Stimulated activated effector memory CD8-positive, alpha-beta T cell treated with anti-CD3 and anti-CD28 coated beads, Interleukin-12 subunit alpha, Interleukin-12 subunit beta, amount 100 ng/mL, for 72 hours (primary cell): Measurements from ENCODE around the gene SAXO2.
A peak's percentile ranks its signal among the peaks of the same experiment; 100 is the strongest.
"Not testable (repeated sequence)": the region's sequence is repeated elsewhere in the genome, so short reads cannot be mapped to it uniquely, and the experiment has no call there.

Experiments used
- ATAC-seq: fragments of 150-1000 bp; cut with Tn5 transposase; 2 replicates; pipeline ENCODE4 v1.10.0; 2021
- DNase-seq, 2 donors: peaks; one replicate each; pipeline ENCODE4 v3.0.0; 2021 to 2022; ENCODE audit warnings: low spot score in 2 of 2
- H3K27ac Mint-ChIP-seq: one replicate; pipeline ENCODE4 v1.8.0; 2022; ENCODE audit warnings: mild to moderate bottlenecking, mixed read lengths
- H3K36me3 Mint-ChIP-seq: one replicate; pipeline ENCODE4 v1.8.0; 2022; ENCODE audit warnings: mild to moderate bottlenecking, mixed read lengths
- H3K4me1 Mint-ChIP-seq: one replicate; pipeline ENCODE4 v1.8.0; 2022; ENCODE audit warnings: mixed read lengths
- H3K4me3 Mint-ChIP-seq: one replicate; pipeline ENCODE4 v1.8.0; 2022; ENCODE audit warnings: mild to moderate bottlenecking, mixed read lengths
- H3K9me3 Mint-ChIP-seq: one replicate; pipeline ENCODE4 v1.8.0; 2022; ENCODE audit warnings: mixed read lengths

Gene SAXO2

GRCh38 chr15:82315519-82316246, 53.1 kb downstream of the SAXO2 start:
- H3K27ac Mint-ChIP-seq, result peak overlapping the region; percentile 71
- DNase-seq (no peak), ATAC-seq (no peak)
- H3K4me3 Mint-ChIP-seq, result no peak overlapping the region
- H3K9me3 Mint-ChIP-seq, result peaks cover 6% of the 10 kb centered on the region
- no peaks in the 10 kb centered on the region for H3K4me1 Mint-ChIP-seq
- H3K36me3 Mint-ChIP-seq, result no peaks in the 10 kb centered on the region

DNA sequence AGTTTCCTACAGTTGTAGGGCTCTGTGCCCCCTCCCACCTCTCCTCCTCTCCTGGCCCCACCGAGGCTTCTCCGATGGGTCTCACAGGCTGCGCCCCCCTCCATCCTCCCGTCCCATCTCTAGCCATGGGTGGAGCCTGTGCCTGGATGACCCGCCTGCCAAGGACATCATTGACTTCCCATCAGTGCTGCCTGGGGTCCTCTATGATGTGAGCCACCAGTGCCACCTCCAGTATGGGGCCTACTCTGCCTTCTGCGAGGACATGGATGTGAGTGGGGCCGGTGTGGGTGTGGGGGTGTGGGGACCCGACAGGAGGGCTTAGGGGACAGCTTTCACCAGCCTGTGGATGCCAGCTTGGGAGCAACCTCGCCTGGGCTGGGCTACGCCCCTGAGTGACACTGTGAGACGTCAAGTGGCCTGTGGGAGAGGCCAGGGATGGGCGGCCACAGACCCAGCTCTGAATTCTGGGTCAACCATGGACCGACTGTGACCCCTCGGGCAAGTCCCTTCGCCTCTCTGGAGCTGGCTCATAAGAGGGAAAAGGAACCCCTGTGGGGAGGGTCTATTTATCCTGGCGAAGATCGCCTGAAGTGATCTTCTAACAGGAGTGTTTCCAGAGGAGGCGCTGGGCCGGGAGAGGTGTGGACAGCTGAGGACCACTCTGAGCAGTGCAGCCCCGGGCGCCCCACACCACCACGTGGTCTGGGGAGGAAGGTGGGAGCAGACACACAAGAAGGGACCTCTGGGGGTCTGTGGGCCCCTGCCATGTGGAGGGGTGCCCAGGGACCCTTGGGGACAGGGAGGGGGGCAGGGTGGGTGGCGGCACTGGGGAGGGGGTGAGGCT, 53.9 kb downstream of the SAXO2 start:
- H3K27ac Mint-ChIP-seq, H3K4me3 Mint-ChIP-seq, H3K36me3 Mint-ChIP-seq, ATAC-seq, DNase-seq, H3K4me1 Mint-ChIP-seq, H3K9me3 Mint-ChIP-seq: not testable (repeated sequence)

GRCh38 chr15:82317091-82317489, 54.5 kb downstream of the SAXO2 start:
- ATAC-seq (no peak), DNase-seq (no peak)
- H3K27ac Mint-ChIP-seq, result no peak overlapping the region
- no peaks in the 10 kb centered on the region for H3K9me3 Mint-ChIP-seq
- H3K36me3 Mint-ChIP-seq, result no peaks in the 10 kb centered on the region
- H3K4me3 Mint-ChIP-seq, result no peak overlapping the region
- H3K4me1 Mint-ChIP-seq, result no peaks in the 10 kb centered on the region

GRCh38 chr15:82317516-82317915, 54.9 kb downstream of the SAXO2 start:
- not testable (repeated sequence) for H3K9me3 Mint-ChIP-seq, H3K4me3 Mint-ChIP-seq, H3K36me3 Mint-ChIP-seq, H3K27ac Mint-ChIP-seq, DNase-seq, H3K4me1 Mint-ChIP-seq, ATAC-seq

- not testable (repeated sequence) for H3K4me1 Mint-ChIP-seq, H3K36me3 Mint-ChIP-seq
Observed at GRCh38 chr15:82318281-82318680, 55.7 kb downstream of the SAXO2 start.

GRCh38 chr15:82319522-82320278, 57.1 kb downstream of the SAXO2 start:
- not testable (repeated sequence) for H3K4me3 Mint-ChIP-seq, H3K4me1 Mint-ChIP-seq, ATAC-seq, H3K9me3 Mint-ChIP-seq, H3K27ac Mint-ChIP-seq, DNase-seq, H3K36me3 Mint-ChIP-seq

More at GRCh38 chr15:82318281-82318680, 55.7 kb downstream of the SAXO2 start:
- ATAC-seq, DNase-seq, H3K9me3 Mint-ChIP-seq, H3K4me3 Mint-ChIP-seq, H3K27ac Mint-ChIP-seq: not testable (repeated sequence)

GRCh38 chr15:82320861-82321260, 58.2 kb downstream of the SAXO2 start:
- not testable (repeated sequence) for DNase-seq, H3K36me3 Mint-ChIP-seq, H3K4me1 Mint-ChIP-seq, H3K27ac Mint-ChIP-seq, ATAC-seq, H3K4me3 Mint-ChIP-seq, H3K9me3 Mint-ChIP-seq

- not testable (repeated sequence) for H3K36me3 Mint-ChIP-seq, H3K4me3 Mint-ChIP-seq, H3K9me3 Mint-ChIP-seq, H3K4me1 Mint-ChIP-seq, DNase-seq, ATAC-seq, H3K27ac Mint-ChIP-seq
Observed at GRCh38 chr15:82322488-82322887, 59.9 kb downstream of the SAXO2 start.

- H3K36me3 Mint-ChIP-seq, DNase-seq, H3K27ac Mint-ChIP-seq, H3K4me1 Mint-ChIP-seq, H3K9me3 Mint-ChIP-seq, H3K4me3 Mint-ChIP-seq, ATAC-seq: not testable (repeated sequence)
Observed at GRCh38 chr15:82324831-82325230, 62.2 kb downstream of the SAXO2 start.

DNA sequence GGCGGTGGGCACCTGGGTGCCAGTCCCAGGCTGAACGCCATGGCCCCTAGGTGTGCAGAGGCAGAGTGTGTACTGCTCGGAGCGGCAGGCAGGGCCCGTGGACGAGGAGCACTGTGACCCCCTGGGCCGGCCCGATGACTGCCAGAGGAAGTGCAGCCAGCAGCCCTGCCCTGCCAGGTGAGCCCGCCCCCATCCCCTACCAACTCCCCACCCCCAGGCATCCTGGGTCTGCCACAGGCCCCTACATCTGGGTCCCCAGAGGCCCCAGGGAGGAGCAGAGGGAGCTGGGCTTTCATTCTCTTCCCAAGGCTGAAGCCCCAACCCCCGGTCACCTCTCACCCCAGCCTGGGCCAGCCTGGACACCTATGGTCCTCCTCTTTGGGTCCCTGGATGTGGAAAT, 63.0 kb downstream of the SAXO2 start:
- not testable (repeated sequence) for H3K27ac Mint-ChIP-seq, H3K36me3 Mint-ChIP-seq, H3K4me1 Mint-ChIP-seq, H3K9me3 Mint-ChIP-seq, DNase-seq, ATAC-seq, H3K4me3 Mint-ChIP-seq

- not testable (repeated sequence) for ATAC-seq, H3K4me3 Mint-ChIP-seq, H3K36me3 Mint-ChIP-seq, H3K27ac Mint-ChIP-seq, H3K9me3 Mint-ChIP-seq, H3K4me1 Mint-ChIP-seq
- DNase-seq, result peak in 1 of 2 donors; percentile 40
Observed at GRCh38 chr15:82326896-82327295, 64.3 kb downstream of the SAXO2 start.

DNA sequence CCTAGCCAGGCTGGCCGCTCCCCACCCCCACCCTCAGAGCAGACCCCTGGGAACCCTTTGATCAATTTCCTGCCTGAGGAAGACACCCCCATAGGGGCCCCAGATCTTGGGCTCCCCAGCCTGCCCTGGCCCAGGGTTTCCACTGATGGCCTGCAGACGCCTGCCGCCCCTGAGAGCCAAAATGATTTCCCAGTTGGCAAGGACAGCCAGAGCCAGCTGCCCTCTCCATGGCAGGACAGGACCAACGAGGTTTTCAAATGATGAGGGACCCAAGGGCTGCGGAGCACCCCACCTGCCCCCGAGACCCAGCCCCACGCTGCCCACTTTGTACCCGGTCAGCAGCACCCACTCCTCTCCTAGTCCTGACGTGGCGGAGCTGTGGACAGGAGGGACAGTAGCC, 64.8 kb downstream of the SAXO2 start:
- not testable (repeated sequence) for H3K4me3 Mint-ChIP-seq, ATAC-seq, H3K27ac Mint-ChIP-seq, H3K4me1 Mint-ChIP-seq, H3K36me3 Mint-ChIP-seq, H3K9me3 Mint-ChIP-seq
- peak in 1 of 2 donors; percentile 18 for DNase-seq

DNA sequence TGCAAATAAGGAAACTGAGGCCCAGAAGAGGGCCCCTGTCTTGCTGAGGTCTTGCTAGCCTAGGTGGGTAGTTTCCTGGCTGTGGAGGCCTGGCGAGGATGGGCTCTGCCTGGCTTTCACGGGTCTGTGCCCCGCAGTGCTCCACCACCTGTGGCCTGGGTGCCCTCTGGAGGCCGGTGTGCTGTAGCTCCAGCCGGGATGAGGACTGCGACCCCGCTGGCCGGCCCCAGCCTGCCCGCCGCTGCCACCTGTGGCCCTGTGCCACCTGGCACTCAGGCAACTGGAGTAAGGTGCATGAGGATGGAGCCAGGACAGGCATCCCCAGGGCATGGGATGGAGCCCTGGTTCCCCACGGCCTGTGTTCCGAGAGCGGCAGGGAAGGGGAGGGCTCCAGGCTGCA, 66.4 kb downstream of the SAXO2 start:
- H3K4me1 Mint-ChIP-seq, DNase-seq, H3K36me3 Mint-ChIP-seq, ATAC-seq, H3K9me3 Mint-ChIP-seq, H3K27ac Mint-ChIP-seq, H3K4me3 Mint-ChIP-seq: not testable (repeated sequence)

GRCh38 chr15:82330921-82331320, 68.3 kb downstream of the SAXO2 start:
- H3K9me3 Mint-ChIP-seq, H3K36me3 Mint-ChIP-seq, H3K4me3 Mint-ChIP-seq, H3K4me1 Mint-ChIP-seq, H3K27ac Mint-ChIP-seq, ATAC-seq: not testable (repeated sequence)
- peak in 1 of 2 donors; percentile 23 for DNase-seq

DNA sequence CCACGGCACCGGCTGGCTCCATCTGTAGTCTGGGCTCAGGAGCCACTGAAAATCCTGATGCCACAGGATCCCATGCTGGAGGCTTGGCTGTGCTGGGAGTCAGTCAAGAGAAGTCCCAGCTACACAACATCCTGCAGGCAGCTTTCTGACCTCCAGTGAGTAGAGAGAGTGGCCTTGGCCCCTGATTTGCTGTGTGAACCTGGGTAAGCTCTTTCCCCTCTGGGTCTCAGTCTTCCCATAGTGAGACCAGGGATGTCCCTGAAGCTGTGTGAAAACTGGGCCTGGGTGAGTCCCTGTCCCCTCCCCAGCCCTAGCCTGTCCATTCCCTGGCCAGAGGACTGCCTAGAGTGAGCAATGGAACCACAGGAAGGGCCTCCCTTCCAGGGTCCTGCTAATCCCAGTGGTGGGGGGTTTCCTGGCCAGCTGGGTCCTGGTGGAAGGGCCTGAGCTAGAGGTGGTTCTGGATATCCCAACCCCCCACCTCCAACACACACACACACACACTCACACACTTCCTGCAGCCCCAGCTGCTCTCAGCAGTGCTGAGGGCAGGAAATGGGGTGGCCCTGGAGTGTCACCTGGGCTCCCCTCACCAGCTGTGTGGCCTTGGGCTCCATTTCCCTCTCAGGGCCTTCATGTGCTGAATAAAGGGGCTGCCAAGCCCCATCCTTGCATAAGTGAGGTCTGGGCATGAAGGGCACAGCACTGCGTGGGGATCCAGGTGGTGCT, 69.1 kb downstream of the SAXO2 start:
- H3K4me3 Mint-ChIP-seq, DNase-seq, H3K4me1 Mint-ChIP-seq, H3K27ac Mint-ChIP-seq, H3K36me3 Mint-ChIP-seq, H3K9me3 Mint-ChIP-seq: not testable (repeated sequence)
- ATAC-seq, result peak; percentile 49
